ENCODE results near the gene NUTF2.
"Not testable (repeated sequence)": the region's sequence is repeated elsewhere in the genome, so short reads cannot be mapped to it uniquely, and the experiment has no call there.

The NUTF2 gene

DNA sequence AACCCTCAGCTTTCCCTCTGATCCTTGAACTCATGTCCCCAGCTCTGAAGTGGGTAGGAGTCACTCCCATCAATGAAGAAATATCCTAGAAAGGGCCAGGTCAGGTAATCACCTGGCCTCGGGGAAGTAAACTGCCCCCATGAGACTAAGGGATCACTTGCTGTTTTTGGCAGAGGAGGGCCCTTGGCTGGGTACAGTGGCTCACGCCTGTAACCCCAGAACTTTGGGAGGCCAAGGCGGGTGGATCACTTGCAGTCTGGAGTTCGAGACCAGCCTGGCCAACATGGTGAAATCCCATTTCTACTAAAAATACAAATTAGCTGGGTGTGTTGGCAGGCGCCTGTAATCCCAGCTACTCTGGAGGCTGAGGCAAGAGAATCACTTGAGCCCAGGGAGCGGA, 17.3 kb downstream of the NUTF2 start:
- not testable (repeated sequence) for DNase-seq (ENCODE audit: low spot score)

DNA sequence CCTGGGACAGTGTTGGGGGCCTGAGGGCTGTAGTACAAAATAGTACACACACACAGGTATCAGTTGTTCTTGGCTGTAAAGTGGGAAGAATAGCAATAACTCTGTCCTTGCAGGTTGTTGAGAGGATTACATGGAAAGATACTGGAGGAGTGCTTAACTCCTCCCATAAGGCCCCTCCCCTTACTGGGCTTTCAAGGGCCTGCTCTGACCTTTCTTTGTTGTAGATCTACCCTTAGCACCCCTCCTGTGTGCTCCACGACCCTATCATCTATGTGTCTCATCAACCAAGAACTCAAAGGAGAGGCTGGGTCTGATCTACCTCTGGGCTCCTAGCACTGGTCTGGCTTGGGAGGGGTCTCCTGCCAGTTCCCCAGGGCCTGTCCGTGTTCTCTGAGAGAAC, 17.9 kb downstream of the NUTF2 start:
- no peak for DNase-seq (ENCODE audit: low spot score)

DNA sequence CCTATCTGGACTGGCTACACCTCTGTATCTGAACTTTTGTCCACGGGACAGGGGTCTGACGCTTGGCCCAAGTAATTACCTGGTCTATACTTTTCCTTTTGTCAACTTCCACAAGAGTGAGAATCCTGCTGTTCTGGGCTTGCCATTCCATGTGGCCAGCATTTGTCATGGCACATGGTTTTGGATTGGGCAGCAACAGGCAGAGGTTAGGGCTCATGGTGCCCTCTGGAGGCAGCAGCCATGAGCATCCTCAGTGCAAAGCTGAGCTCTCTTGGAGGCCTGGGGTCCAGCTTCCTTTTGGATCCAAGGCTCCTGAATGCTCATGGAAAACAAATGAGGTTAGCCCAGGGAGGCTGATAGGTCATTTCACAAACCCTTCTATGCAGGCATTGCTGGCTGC, 18.6 kb downstream of the NUTF2 start:
- peak; percentile 61 for DNase-seq (ENCODE audit: low spot score)

DNA sequence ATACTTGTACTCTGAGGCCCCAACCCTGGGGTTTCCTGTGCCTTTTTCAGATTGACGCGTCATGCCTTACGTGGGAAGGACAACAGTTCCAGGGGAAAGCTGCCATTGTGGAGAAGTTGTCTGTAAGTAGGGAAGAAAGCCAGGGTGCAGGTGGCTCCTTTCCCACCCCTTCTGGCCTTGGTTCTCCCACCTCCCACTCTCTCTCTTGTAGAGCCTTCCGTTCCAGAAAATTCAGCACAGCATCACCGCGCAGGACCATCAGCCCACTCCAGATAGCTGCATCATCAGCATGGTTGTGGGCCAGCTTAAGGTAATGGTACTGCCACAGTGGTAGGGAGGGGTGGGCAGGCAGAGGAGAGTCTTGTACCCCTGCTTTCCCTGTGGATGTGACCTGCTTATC, 21.6 kb downstream of the NUTF2 start:
- no peak for DNase-seq (ENCODE audit: low spot score)

DNA sequence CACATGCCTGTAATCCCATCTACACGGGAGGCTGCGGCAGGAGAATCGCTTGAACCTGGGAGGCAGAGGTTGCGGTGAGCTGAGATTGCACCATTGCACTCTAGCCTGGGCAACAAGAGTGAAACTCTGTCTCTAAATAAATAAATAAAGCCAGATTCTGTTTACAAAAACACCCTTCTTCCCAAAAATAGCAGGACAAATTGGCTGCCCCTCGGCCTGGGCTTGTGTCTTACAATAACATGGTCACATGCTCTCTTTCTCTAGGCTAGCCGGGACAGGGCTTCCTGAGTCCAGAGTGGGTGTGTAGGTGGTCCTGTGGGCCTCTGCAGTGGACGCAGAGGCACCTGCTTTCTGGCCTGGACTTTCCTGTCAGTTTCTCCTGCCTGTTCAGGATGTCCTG, 22.9 kb downstream of the NUTF2 start:
- DNase-seq (ENCODE audit: low spot score) = no peak

DNA sequence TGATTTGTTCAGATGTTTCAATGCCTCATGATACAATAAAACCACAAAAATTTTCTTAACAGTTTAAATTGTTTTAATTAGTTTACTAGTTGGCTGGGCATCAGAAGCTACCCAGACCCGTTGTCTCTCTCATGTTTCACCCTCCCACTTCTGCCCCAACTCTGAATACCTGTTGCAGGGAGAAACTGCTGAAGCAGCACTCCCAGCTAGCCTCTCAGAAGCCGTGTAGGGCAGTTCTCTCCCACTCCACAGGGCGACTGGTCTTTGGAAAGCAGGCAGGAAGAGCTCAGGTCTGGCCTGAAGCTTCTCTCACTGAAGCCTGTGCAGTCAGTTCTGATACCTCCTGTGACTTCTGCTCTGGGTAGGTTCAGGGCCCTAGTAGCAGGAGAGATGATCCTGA, 24.5 kb downstream of the NUTF2 start:
- no peak for DNase-seq (ENCODE audit: low spot score)

DNA sequence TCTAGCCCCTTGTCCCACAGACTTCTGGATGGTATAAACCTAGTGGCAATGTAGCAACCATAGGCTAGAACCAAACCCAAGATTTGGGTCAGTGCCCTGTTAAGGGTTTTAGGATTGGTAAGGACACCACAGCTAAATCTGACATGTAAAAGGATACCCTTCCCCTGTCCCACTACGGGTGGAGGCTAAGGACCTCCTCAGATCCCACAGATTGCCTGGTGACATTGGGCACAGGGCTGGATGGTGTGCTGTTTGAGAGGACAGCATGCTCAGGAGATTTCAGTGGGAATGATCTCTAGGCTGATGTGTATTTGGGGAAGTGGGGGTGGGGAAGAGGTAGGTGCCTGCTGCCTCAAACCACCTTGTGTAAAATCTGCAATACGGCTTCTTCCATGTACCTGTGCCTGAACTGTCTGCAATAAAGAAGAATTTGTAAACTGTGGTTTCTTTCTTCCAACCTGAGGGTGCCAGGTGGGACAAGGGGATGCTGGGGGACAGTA, 25.4 kb downstream of the NUTF2 start:
- no peak for DNase-seq (ENCODE audit: low spot score)

DNA sequence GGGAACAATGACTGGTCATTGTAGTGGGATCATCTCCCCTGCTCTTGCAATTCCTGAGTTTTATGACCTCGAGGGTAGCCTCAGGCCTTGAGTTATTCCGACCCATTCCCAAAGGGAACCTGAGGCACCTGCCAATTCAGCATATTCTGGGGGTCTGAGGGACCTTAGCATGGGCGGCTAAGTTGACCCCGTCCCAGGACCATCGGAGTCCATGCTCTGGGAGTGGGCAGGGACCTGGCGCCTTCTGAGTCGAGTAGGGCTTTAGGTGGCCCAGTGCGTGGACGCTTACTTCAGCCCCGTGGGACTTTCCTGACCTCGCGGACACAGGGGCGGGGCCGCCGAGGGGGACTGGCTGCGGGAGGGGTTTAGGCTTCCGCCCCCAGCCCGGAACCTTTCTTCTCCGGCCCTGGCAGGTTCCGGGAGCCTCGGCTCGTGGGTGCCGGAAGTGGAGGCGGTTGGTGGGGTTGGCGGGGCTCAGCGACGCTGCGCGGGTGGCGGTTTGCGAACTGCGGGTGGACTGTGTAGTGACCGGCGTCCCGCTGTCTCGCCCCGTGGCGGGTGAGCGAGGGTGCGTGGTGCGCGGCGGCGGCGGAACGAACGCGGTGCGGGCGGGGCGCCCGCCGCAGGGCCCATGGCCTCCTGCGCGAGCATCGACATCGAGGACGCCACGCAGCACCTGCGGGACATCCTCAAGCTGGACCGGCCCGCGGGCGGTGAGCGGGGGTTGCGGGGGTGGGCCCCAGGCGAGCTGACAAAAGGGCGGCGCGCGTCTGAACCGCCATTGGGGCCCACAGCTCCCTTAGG, 26.1 kb downstream of the NUTF2 start, which contains the start of gene EDC4:
TSS of gene EDC4 (plus strand) at position 422 of the 804 bp plus-strand sequence. CDS start at position 632, 210 bp downstream.
- peak; percentile 95 for DNase-seq (ENCODE audit: low spot score)

DNA sequence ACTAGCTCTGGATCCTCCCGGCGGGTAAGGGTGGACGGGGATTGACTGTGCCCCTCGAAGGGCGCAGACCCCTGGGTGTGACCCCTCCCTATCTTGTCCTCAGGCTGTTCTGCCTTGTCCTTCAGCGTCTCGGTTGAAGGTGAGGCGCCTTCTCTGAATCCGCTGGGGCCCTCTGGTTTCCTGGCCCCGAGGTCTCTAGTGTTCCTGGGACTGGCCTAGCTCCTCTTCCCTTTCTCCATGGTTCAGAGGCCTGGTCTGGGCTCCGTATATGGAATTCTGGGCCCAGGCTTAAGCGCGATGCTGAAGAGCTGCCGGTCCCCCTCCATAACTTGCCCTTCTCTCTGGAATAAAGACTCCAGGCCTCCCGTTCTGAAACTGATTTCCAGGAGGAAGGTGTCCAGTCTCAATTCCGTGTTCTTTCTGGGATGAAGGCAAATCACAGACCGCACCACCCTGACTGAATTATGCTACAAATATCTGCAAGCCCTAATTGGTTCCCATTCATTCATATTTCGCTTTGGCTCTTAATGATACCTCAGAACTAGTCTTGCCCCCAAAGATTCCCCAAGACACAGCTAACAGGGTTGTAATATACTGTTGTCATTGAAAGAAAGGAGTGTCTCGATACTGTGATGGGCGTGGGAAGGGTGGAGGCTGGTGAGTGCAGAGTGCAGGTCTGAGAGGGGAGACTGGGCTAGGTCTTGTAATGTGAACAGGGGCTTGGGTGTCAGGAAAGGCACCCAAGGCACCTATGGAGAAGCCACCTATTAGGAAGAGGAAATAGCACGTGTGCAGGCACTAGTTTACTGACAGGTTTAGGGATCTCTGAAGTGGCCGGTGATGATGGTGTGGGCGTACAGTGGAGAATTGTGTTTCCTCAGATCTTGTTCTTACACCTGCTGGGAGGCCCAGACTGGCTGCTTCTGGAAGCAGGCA, 27.0 kb downstream of the NUTF2 start:
- DNase-seq (ENCODE audit: low spot score) = peak; percentile 31

DNA sequence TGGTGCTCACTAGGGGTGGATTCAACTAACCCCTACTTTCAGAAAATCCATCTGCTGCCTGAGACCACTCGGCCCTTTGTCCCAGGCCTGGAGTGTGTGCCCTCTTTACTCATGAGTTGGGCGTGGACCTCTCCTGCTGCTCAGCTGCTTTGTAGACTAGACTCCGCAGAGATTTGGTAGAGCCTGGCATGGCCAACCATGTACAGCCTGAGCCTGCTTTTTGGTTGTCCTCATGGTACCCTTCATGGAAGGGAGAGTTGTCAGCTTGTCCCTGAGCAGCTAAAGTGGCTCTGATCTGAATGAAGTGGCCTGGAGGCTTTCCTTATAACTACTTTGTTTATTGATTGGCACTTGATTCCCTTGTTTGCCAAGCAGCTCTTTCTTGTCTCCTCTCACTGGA, 27.6 kb downstream of the NUTF2 start:
- no peak for DNase-seq (ENCODE audit: low spot score)

DNA sequence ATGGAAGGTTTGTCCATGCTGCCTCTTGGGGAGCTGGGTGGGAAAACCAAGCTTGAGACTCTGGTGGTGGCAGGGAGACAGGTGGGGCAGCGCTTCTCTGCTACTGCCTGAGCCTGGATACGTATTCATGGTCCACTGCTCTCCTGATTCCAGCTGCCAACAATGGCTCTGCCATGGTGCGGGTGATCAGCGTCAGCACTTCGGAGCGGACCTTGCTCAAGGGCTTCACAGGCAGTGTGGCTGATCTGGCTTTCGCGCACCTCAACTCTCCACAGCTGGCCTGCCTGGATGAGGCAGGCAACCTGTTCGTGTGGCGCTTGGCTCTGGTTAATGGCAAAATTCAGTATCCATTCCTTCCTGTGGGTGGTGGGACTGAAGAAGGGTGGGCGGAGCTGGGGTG, 30.3 kb downstream of the NUTF2 start:
- no peak for DNase-seq (ENCODE audit: low spot score)

DNA sequence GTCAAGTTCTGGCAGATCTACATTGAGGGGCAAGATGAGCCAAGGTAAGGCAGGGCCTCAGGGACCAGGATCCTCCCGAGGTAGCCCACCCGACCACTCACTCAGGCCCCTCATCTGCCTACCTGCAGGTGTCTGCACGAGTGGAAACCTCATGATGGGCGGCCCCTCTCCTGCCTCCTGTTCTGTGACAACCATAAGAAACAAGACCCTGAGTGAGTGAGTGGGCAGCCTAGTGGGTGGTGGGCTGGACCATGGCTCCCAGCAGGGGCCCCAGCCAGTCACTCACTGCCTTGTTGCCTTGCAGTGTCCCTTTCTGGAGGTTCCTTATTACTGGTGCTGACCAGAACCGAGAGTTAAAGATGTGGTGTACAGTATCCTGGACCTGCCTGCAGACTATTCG, 31.5 kb downstream of the NUTF2 start:
- DNase-seq (ENCODE audit: low spot score) = no peak

DNA sequence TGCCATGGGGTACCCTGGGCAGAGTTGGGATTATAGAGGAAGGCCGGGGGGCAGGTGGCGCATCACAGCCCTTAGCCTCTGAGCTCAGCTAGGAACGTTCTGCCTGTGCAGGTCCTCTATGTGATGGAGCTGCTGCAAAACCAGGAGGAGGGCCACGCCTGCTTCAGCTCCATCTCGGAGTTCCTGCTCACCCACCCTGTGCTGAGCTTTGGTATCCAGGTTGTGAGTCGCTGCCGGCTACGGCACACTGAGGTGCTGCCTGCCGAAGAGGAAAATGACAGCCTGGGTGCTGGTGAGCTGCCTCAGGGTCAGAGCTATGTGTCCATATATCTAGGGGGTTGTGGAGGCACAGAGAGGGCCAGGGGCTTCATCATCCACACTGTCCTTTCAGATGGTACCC, 32.1 kb downstream of the NUTF2 start:
- no peak for DNase-seq (ENCODE audit: low spot score)

DNA sequence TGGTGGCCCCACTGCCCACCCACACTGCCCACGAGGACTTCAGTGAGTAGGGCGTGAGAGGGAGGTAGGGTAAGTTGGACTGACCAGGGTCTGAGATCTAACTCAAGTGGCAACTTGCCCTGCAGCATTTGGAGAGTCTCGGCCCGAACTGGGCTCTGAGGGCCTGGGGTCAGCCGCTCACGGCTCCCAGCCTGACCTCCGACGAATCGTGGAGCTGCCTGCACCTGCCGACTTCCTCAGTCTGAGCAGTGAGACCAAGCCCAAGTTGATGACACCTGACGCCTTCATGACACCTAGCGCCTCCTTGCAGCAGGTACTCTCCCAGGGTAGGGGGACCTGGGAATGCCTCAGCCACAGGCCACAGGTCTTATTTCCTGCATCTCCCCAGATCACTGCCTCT, 32.7 kb downstream of the NUTF2 start:
- no peak for DNase-seq (ENCODE audit: low spot score)

DNA sequence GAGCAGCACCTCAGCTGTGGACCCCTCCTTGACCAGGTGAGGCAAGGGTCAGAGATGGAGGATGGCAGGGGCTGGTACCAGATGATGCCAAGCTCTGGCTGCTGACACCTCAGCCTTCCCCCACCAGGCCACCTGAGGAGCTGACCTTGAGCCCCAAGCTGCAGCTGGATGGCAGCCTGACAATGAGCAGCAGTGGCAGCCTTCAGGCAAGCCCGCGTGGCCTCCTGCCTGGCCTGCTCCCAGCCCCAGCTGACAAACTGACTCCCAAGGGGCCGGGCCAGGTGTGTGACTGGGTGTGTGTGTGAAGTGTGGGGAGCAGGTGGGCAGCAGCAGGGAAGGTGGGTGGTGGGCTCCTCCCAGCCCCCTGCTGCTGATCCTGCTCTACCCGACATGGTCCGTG, 33.2 kb downstream of the NUTF2 start:
- DNase-seq (ENCODE audit: low spot score) = no peak

DNA sequence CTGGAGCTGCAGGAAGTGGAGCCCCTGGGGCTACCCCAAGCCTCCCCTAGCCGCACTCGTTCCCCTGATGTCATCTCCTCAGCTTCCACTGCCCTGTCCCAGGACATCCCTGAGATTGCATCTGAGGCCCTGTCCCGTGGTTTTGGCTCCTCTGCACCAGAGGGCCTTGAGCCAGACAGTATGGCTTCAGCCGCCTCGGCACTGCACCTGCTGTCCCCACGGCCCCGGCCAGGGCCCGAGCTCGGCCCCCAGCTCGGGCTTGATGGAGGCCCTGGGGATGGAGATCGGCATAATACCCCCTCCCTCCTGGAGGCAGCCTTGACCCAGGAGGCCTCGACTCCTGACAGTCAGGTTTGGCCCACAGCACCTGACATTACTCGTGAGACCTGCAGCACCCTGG, 33.9 kb downstream of the NUTF2 start:
- no peak for DNase-seq (ENCODE audit: low spot score)

DNA sequence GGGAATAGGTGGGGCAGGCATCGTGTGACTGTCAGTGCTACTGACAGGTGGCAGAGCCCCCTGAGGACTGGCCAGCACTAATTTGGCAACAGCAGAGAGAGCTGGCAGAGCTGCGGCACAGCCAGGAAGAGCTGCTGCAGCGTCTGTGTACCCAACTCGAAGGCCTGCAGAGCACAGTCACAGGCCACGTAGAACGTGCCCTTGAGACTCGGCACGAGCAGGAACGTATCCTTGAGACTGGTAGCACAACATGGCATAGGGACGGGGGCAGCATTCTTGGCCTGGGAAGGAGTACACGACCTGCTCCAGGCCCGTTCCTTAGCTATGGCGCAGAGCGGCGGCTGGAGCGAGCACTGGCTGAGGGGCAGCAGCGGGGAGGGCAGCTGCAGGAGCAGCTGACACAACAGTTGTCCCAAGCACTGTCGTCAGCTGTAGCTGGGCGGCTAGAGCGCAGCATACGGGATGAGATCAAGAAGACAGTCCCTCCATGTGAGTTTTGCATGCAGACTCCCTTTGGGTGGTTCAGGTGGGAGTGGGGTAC, 35.0 kb downstream of the NUTF2 start:
- no peak for DNase-seq (ENCODE audit: low spot score)

DNA sequence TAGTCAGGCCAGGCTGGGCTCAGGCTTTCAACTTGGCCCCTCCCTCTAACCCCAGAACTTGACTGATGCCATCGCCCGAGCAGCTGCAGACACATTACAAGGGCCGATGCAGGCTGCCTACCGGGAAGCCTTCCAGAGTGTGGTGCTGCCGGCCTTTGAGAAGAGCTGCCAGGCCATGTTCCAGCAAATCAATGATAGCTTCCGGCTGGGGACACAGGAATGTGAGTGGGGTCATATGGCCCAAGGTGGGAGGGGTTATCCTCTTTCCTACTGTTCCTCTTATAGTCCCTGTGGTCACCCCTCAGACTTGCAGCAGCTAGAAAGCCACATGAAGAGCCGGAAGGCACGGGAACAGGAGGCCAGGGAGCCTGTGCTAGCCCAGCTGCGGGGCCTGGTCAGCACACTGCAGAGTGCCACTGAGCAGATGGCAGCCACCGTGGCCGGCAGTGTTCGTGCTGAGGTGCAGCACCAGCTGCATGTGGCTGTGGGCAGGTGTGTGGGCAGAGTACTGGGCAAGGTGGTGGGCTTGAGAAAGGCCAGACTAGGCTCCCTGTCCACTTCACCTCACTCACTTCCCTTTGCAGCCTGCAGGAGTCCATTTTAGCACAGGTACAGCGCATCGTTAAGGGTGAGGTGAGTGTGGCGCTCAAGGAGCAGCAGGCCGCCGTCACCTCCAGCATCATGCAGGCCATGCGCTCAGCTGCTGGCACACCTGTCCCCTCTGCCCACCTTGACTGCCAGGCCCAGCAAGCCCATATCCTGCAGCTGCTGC, 35.8 kb downstream of the NUTF2 start:
- no peak for DNase-seq (ENCODE audit: low spot score)

DNA sequence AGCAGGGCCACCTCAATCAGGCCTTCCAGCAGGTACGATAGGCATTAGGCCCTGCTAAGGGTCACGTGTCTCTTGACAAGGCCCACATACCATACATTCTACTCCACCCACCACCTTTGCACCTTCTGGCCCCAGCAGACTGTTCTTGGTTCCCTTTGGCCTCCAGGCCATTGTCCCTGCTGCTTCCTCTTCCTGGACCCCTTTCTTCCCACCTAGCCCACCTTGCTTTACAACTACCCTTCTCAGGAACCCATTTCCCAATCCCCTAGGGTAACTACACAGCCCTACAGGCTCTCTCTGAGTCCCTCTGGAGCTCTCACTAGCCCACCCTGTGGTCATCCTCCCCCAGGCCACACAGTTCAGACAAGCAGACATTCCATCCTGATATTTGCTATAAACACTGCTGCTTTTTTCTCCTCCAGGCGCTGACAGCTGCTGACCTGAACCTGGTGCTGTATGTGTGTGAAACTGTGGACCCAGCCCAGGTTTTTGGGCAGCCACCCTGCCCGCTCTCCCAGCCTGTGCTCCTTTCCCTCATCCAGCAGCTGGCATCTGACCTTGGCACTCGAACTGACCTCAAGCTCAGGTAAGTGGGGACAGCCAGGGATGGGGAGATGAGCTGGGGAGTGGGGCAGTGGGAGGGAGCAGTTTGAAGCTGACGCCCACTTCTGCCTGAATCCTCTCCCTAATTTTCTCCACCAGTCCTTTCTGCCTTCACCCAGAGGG, 36.6 kb downstream of the NUTF2 start:
- no peak for DNase-seq (ENCODE audit: low spot score)

DNA sequence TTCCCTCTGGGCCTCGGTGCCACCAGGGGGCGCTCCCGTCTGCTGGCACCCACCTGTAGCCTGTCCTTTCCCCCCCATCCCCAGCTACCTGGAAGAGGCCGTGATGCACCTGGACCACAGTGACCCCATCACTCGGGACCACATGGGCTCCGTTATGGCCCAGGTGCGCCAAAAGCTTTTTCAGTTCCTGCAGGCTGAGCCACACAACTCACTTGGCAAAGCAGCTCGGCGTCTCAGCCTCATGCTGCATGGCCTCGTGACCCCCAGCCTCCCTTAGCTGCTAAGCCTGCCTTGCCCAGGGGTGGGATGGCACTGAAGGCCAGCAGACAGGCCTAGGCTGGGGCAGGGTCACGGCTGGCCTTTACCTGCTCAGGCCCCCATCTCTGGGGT, 37.1 kb downstream of the NUTF2 start:
- DNase-seq (ENCODE audit: low spot score) = peak; percentile 79

DNA sequence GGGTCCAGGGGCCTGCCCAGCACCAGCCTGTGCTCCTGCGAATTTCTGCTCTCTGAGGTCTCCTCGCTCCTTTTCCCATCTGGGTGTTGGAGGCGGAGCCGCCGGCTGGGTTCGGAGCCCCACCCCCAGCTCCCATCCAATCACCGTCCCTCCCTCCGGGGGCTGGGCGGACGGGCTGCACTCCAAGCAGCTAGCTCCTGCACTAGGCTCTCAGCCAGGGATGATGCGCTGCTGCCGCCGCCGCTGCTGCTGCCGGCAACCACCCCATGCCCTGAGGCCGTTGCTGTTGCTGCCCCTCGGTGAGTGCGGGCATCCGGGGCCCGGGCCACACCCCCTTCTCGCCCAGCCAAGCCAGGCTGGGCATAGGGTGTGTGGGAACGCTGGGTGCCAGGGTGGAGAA, 38.0 kb downstream of the NUTF2 start, which contains the start of gene NRN1L:
TSS of gene NRN1L (plus strand) at position 202 of the 400 bp plus-strand sequence. CDS start at position 221, 19 bp downstream.
- peak; percentile 98 for DNase-seq (ENCODE audit: low spot score)

Data from AG20443 (cell line).